Muscle of leg (tissue), 16 donors: ENCODE measurements around the gene SLC6A20. TPM values are rescaled to one million over a fixed set of nuclear protein-coding genes. Genes with fewer than 3 reads are reported as not detected.
A peak's percentile ranks its signal among the peaks of the same experiment; 100 is the strongest.

Experiments
- DNase-seq: peaks from one replicate; pipeline ENCODE4 v3.0.0; 2013
- H3K27ac ChIP-seq: one replicate; pipeline ENCODE4 v1.5.1; 2013; ENCODE audit warnings: mild to moderate bottlenecking, low read length, control low read depth
- H3K27me3 ChIP-seq: one replicate; pipeline ENCODE4 v1.6.1; 2013; ENCODE audit warnings: low read length; ENCODE audit not compliant: control insufficient read depth, insufficient read depth
- H3K36me3 ChIP-seq: one replicate; pipeline ENCODE4 v1.6.1; 2013; ENCODE audit warnings: low read length; ENCODE audit not compliant: control insufficient read depth, insufficient read depth
- H3K4me1 ChIP-seq: one replicate; pipeline ENCODE4 v1.6.1; 2013; ENCODE audit warnings: low read length; ENCODE audit not compliant: control insufficient read depth, insufficient read depth
- H3K4me3 ChIP-seq: one replicate; pipeline ENCODE4 v1.5.1; 2013; ENCODE audit warnings: low read length, control low read depth
- H3K9me3 ChIP-seq: replicated peaks from 2 replicates; pipeline ENCODE4 v1.6.1; 2013; ENCODE audit warnings: low read depth, low read length; ENCODE audit not compliant: control insufficient read depth
- WGBS: methylation state at CpG from one replicate; pipeline ENCODE4 v1.1.5; 2013; ENCODE audit warnings: missing lambda C conversion rate; ENCODE audit not compliant: insufficient coverage; 5-methylcytosine and 5-hydroxymethylcytosine counted together
- long read RNA-seq, 11 donors: transcript quantifications; one replicate each; lab custom pipeline, GENCODE V29; 2026
- polyA plus RNA-seq, 8 donors: library from polyadenylated mRNA; unstranded; fragments of 120-200 nt; gene quantifications; one replicate each; pipeline versions ENCODE4 v1.2.1 to v1.2.3, GENCODE V29; 2013; ENCODE audit warnings: inconsistent platforms in 1 of 8, low replicate concordance in 1 of 8; ENCODE audit not compliant: insufficient read length in 8 of 8, insufficient read depth in 1 of 8
- total RNA-seq: library from RNA; stranded (reverse); fragments of 120-200 nt; gene quantifications from one replicate; pipeline ENCODE4 v1.2.4, GENCODE V29; 2013

The SLC6A20 gene
- total RNA-seq (0.09 TPM), polyA plus RNA-seq (1 to 10 TPM in 1 of 8 donors, under 1 TPM in 7; 0.13 to 8.4 (median 0.33) TPM)
- long read RNA-seq, donor 1 = 0 reads
- long read RNA-seq, donor 2 = 0 reads
- long read RNA-seq, donor 3 = 0 reads
- long read RNA-seq, donor 4 = 0 reads
- long read RNA-seq, donor 5 = 0 reads
- long read RNA-seq, donor 6 = 0 reads
- long read RNA-seq, donor 7 = 0 reads
- long read RNA-seq, donor 8 = 0 reads
- long read RNA-seq, donor 9 = 0 reads
- long read RNA-seq, donor 10 = 0 reads
- long read RNA-seq, donor 11 = 0 reads

DNA sequence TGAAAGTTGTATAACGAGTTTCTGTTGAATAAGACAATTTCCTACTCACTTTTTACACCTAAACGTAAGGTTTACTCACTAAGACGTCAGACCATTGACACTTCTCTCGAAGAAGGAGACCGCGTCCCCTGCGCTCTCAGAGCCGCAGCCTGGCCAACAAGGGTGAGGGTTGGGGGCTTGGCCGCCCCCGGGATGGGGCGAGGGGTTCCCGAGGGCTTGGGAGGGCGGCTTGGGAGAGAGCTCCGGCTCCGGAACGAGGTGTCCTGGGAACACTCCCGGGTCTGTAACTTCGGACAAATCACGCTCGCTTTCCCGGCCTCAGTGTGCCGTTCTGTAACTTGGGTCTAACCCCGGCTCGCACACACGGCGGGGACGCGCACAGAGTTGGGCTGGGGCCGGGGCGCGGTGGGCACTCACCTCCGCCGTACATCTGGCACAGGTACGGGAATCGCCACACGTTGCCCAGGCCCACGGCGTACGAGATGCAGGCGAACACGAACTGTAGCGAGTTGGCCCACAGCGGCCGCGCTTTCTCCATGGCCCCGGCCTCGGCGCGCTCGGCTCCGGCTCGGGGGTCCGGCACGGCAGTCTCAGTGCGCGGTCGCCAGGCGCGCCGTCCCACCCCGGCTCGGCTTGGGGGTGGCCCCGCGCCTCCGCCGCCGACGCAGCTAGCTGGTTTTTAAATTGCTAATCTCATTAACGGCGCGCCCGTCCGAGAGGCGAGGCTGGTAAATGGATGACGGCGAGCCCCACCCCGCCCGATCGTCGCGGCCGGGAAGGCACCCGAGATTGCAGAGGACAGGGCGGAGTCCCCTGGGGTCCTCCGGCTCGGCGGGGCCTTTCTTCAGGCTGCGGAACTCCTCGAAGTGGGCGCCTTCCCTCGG lies at the start of gene SLC6A20:
SLC6A20 (minus strand) TSS at position 655 of the 884 bp plus-strand sequence; CDS start at position 538, 117 bp downstream.
- DNase-seq = no peak

GRCh38 chr3:45844616-45845015 lies 48.3 kb upstream of the SLC6A20 start:
- Histone ChIP-seq H3K4me3 (no peak overlapping the region), H3K9me3 (no peaks in the 10 kb centered on the region), H3K36me3 (no peaks in the 10 kb centered on the region), H3K27me3 (peaks cover 7% of the 10 kb centered on the region), H3K27ac (no peak overlapping the region), H3K4me1 (peaks cover 11% of the 10 kb centered on the region)
- WGBS = no CpG with 5 or more reads among the region's 1 CpG
- DNase-seq = no peak

More for the DNA sequence above, at the start of gene SLC6A20:
- peaks cover 64% of the 10 kb centered on the region for H3K27me3 ChIP-seq
- H3K27ac ChIP-seq = no peak within 1 kb of the TSS
- peak within 1 kb of the TSS; percentile 33 for H3K4me3 ChIP-seq
- peaks cover 11% of the 10 kb centered on the region for H3K4me1 ChIP-seq
- H3K9me3 ChIP-seq = no peaks in the 10 kb centered on the region
- 1% methylated on average over 81 of the region's 91 CpGs for WGBS
- no peaks in the 10 kb centered on the region for H3K36me3 ChIP-seq

DNA sequence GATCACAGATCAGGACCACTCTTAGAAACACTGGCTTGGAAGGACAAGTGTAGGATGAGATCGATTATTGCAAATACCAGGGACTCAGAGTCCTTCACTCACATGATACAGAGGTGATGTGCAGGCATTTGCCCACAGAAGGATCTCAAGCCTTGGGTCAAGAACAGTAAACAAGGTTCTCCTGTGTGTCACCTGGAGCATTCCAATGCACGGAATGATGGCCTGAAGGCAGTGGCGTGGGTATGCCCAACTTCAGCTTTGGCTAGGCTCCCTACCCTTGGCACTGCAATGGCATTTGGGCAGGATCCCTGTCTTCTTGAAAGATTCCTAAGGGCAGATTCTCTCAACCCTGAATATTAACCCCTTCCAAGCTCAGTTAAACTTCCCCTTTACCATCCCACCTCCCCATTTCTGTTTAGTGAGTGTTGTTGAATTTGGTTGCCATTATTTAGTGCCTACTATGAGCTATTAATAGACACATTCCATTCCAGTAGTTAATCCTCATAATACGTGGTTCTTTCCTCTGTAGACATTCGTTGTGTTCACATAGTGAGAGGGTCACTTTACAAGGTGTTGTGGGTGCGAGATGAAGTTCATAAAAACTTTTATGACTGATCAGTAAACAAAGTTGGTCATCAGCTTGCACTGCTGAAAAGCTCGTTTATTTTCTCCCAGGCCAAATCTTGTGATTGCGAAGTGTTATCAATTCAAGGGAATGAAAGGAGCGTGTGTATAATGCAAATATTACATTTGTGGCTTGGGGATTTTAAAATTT lies 46.7 kb upstream of the SLC6A20 start:
- H3K27ac ChIP-seq = no peak overlapping the region
- peak; percentile 1 for DNase-seq
- H3K4me3 ChIP-seq = no peak overlapping the region
- H3K4me1 ChIP-seq = peaks cover 11% of the 10 kb centered on the region
- 81% methylated on average over 6 of the region's 9 CpGs for WGBS
- no peaks in the 10 kb centered on the region for H3K36me3 ChIP-seq
- H3K27me3 ChIP-seq = peaks cover 3% of the 10 kb centered on the region
- H3K9me3 ChIP-seq = no peaks in the 10 kb centered on the region

GRCh38 chr3:45841757-45842491 lies 45.6 kb upstream of the SLC6A20 start, which contains the start of gene LZTFL1:
LZTFL1 (minus strand) TSS chr3:45842119; CDS start chr3:45841991, 128 bp downstream.
- WGBS = under 1% methylated on average over 47 of the region's 49 CpGs
- H3K36me3 ChIP-seq = no peaks in the 10 kb centered on the region
- no peaks in the 10 kb centered on the region for H3K9me3 ChIP-seq

DNA sequence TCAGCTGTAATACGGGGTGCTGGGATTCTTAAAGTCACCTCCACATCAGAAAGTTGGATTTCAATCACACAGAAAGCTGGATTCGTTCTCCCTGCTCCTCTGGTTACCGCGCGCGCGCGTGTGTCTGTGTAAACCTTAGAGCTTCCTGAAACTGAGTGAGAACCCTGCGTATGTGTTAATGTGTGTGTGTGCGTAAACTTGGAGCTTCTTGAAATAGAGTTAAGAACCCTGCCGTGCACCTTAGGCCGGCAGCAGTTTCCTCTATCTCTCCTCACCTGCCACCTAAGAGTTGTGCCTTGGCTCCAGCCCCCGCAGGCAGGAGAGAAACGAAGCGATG lies 45.1 kb upstream of the SLC6A20 start:
- Histone ChIP-seq H3K4me1 (peaks cover 11% of the 10 kb centered on the region), H3K4me3 (peak overlapping the region; percentile 92), H3K9me3 (no peaks in the 10 kb centered on the region), H3K27me3 (peaks cover 3% of the 10 kb centered on the region), H3K27ac (peak overlapping the region; percentile 65), H3K36me3 (peaks cover 3% of the 10 kb centered on the region)
- DNase-seq = peak; percentile 32
- WGBS = 3% methylated on average over 11 of the region's 15 CpGs

More at GRCh38 chr3:45841757-45842491, 45.6 kb upstream of the SLC6A20 start, which contains the start of gene LZTFL1:
- peak within 1 kb of the TSS; percentile 65 for H3K27ac ChIP-seq
- peaks cover 3% of the 10 kb centered on the region for H3K27me3 ChIP-seq
- peak within 1 kb of the TSS; percentile 92 for H3K4me3 ChIP-seq
- peak; percentile 99 for DNase-seq
- H3K4me1 ChIP-seq = peaks cover 11% of the 10 kb centered on the region

GRCh38 chr3:45838466-45838865 lies 42.1 kb upstream of the SLC6A20 start:
- WGBS = no CpG with 5 or more reads among the region's 1 CpG
- no peak overlapping the region for H3K27ac ChIP-seq
- peaks cover 15% of the 10 kb centered on the region for H3K36me3 ChIP-seq
- H3K9me3 ChIP-seq = no peaks in the 10 kb centered on the region
- peaks cover 3% of the 10 kb centered on the region for H3K27me3 ChIP-seq
- DNase-seq = no peak
- H3K4me3 ChIP-seq = no peak overlapping the region
- peaks cover 11% of the 10 kb centered on the region for H3K4me1 ChIP-seq

GRCh38 chr3:45832699-45833098 lies 36.4 kb upstream of the SLC6A20 start:
- peaks cover 40% of the 10 kb centered on the region for H3K36me3 ChIP-seq

GRCh38 chr3:45830121-45830520 lies 33.8 kb upstream of the SLC6A20 start:
- no peaks in the 10 kb centered on the region for H3K9me3 ChIP-seq
- H3K36me3 ChIP-seq = peaks cover 39% of the 10 kb centered on the region
- no peaks in the 10 kb centered on the region for H3K27me3 ChIP-seq
- H3K4me1 ChIP-seq = no peaks in the 10 kb centered on the region
- WGBS = no CpG with 5 or more reads among the region's 5 CpGs
- no peak for DNase-seq
- no peak overlapping the region for H3K4me3 ChIP-seq
- H3K27ac ChIP-seq = no peak overlapping the region

More at GRCh38 chr3:45832699-45833098, 36.4 kb upstream of the SLC6A20 start:
- Histone ChIP-seq H3K9me3 (no peaks in the 10 kb centered on the region), H3K27ac (no peak overlapping the region), H3K27me3 (no peaks in the 10 kb centered on the region), H3K4me3 (no peak overlapping the region), H3K4me1 (no peaks in the 10 kb centered on the region)
- 86% methylated on average over 2 of the region's 5 CpGs for WGBS
- peak; percentile 6 for DNase-seq

GRCh38 chr3:45826908-45827307 lies 30.6 kb upstream of the SLC6A20 start:
- H3K4me3 ChIP-seq = no peak overlapping the region
- H3K27ac ChIP-seq = no peak overlapping the region
- peaks cover 25% of the 10 kb centered on the region for H3K36me3 ChIP-seq
- H3K9me3 ChIP-seq = no peaks in the 10 kb centered on the region
- no peaks in the 10 kb centered on the region for H3K4me1 ChIP-seq
- H3K27me3 ChIP-seq = no peaks in the 10 kb centered on the region
- DNase-seq = no peak
- no CpG with 5 or more reads among the region's 3 CpGs for WGBS
